ENCODE data around the gene ELMO3. TPM values are rescaled to one million over a fixed set of nuclear protein-coding genes. Genes with fewer than 3 reads are reported as not detected.
A peak's percentile ranks its signal among the peaks of the same experiment; 100 is the strongest.

ELMO3 gene
- total and polyA plus RNA-seq, 2 of the 13 experiments (the other 11 are each of a cell fraction or from before 2014, with no cell fraction given) = 2.6 to 4.0 TPM

GRCh38 chr16:67177743-67178699 lies 20.9 kb upstream of the ELMO3 start (continued):
- peak; percentile 40; the same call in 1 of the 2 replicates for TF ChIP-seq HINFP (CRISPR knock-in tag; IDR thresholded peaks at IDR 0.05; ENCODE audit: low read depth)
- no peak; the same call in 1 of the 2 replicates for TF ChIP-seq FOXO1 (CRISPR knock-in tag; IDR thresholded peaks at IDR 0.05)
- no peak for TF ChIP-seq TRIM24 (CRISPR knock-in tag; IDR thresholded peaks at IDR 0.05)
- no peak for TF ChIP-seq ASH2L (IDR thresholded peaks at IDR 0.05; ENCODE audit: insufficient read length, low read depth, low read length)
- TF ChIP-seq SOX5 (CRISPR knock-in tag; IDR thresholded peaks at IDR 0.05; ENCODE audit: borderline replicate concordance) = no peak; the same call in 1 of the 2 replicates
- TF ChIP-seq CERS6 (CRISPR knock-in tag; IDR thresholded peaks at IDR 0.05) = no peak
- TF ChIP-seq ZNF281 (CRISPR knock-in tag; IDR thresholded peaks at IDR 0.05; ENCODE audit: borderline replicate concordance) = peak; percentile 50; the same call in 1 of the 2 replicates
- TF ChIP-seq HMGXB3 (CRISPR knock-in tag; IDR thresholded peaks at IDR 0.05; ENCODE audit: borderline replicate concordance) = no peak
- no peak for TF ChIP-seq SRF (IDR thresholded peaks at IDR 0.05; ENCODE audit: low read depth, low read length)
- TF ChIP-seq ZNF557 (CRISPR knock-in tag; IDR thresholded peaks at IDR 0.05) = no peak
- no peak for TF ChIP-seq TRIM22 (IDR thresholded peaks at IDR 0.05)
- TF ChIP-seq ZNF18 (CRISPR knock-in tag; IDR thresholded peaks at IDR 0.05; ENCODE audit: insufficient replicate concordance) = no peak
- peak; percentile 79 for TF ChIP-seq ZNF160 (CRISPR knock-in tag; IDR thresholded peaks at IDR 0.05)
- 0 out of 2 replicates have a peak, but pooled peaks have one; percentile 29 for TF ChIP-seq HOXA9 (CRISPR knock-in tag; IDR thresholded peaks at IDR 0.05; ENCODE audit: borderline replicate concordance)

All from HepG2 (cell line).